K562 (cell line): ENCODE results near the gene ATP13A2.

ENCODE experiments used
- ATF4 ChIP-seq: fragments of 450-650 bp; formaldehyde crosslinking; IDR thresholded peaks from 2 replicates; pipeline ENCODE4 v1.4.0; 2022; ENCODE audit warnings: mild to moderate bottlenecking, moderate library complexity
- CEBPB ChIP-seq: fragments of 450-650 bp; IDR thresholded peaks from 2 replicates; pipeline ENCODE4 v1.6.1; 2016; ENCODE audit warnings: missing genetic modification characterization, missing compliant biosample characterization
- CTCF ChIP-seq, 3 experiments: IDR thresholded peaks in 2 of 3; conservative IDR thresholded peaks in 1 of 3; 2 replicates each; pipeline ENCODE4 v1.5.1; 2011 to 2012; ENCODE audit warnings: low read length in 3 of 3, mild to moderate bottlenecking in 3 of 3, control low read depth in 2 of 3, improper control_type of control experiment in 1 of 3, inconsistent platforms in 1 of 3, low read depth in 1 of 3, mixed read lengths in 1 of 3, moderate library complexity in 1 of 3; ENCODE audit not compliant: insufficient read depth in 2 of 3
- CUX1 ChIP-seq: fragments of 200-800 bp; sonication (Bioruptor generic); IDR thresholded peaks from 2 replicates; pipeline ENCODE4 v1.6.1; 2016; ENCODE audit warnings: missing genetic modification characterization, missing compliant biosample characterization
- ESRRB ChIP-seq: fragments of 250-450 bp; sonication (Bioruptor Pico); IDR thresholded peaks from 2 replicates; pipeline ENCODE4 v1.5.0; 2020; ENCODE audit warnings: mild to moderate bottlenecking, moderate library complexity, borderline replicate concordance
- GTF2F1 ChIP-seq: IDR thresholded peaks from 2 replicates; pipeline ENCODE4 v1.6.1; 2011; ENCODE audit warnings: low read depth, low read length, improper control_type of control experiment
- NFIC ChIP-seq: fragments of 450-650 bp; IDR thresholded peaks from 2 replicates; pipeline ENCODE4 v1.6.1; 2017; ENCODE audit warnings: mild to moderate bottlenecking, inconsistent platforms
- NRF1 ChIP-seq, 2 experiments: fragments of 450-650 bp; IDR thresholded peaks in 1 of 2; conservative IDR thresholded peaks in 1 of 2; 2 replicates each; pipeline ENCODE4 v1.6.1; 2014; ENCODE audit warnings: mild to moderate bottlenecking in 2 of 2
- PATZ1 ChIP-seq: fragments of 250-450 bp; sonication (Bioruptor Pico); IDR thresholded peaks from 2 replicates; pipeline ENCODE4 v1.5.0; 2020; ENCODE audit warnings: mild to moderate bottlenecking, borderline replicate concordance
- POLR2B ChIP-seq: fragments of 450-650 bp; IDR thresholded peaks from 2 replicates; pipeline ENCODE4 v1.6.1; 2018; ENCODE audit warnings: low read depth; ENCODE audit not compliant: partially characterized antibody
- RAD21 ChIP-seq, 2 experiments: fragments of 250-450 bp in 1 of 2; fragments of 450-650 bp in 1 of 2; sonication (Bioruptor Pico) in 1 of 2; formaldehyde crosslinking in 1 of 2; IDR thresholded peaks in 1 of 2; conservative IDR thresholded peaks in 1 of 2; 2 replicates each; pipeline versions ENCODE4 v1.4.0 to v1.8.0; 2020 to 2022; ENCODE audit warnings: mild to moderate bottlenecking in 2 of 2, moderate library complexity in 1 of 2
- SREBF2 ChIP-seq: sonication (generic); formaldehyde crosslinking; IDR thresholded peaks from 2 replicates; pipeline ENCODE4 v1.4.0; 2020; ENCODE audit warnings: mild to moderate bottlenecking, missing genetic modification reagents
- YY1 ChIP-seq, 3 experiments: IDR thresholded peaks; 2 replicates each; pipeline ENCODE4 v1.6.1; 2011; ENCODE audit warnings: low read length in 2 of 3, mild to moderate bottlenecking in 2 of 3, moderate library complexity in 2 of 3, borderline replicate concordance in 1 of 3, control low read depth in 1 of 3, low read depth in 1 of 3; ENCODE audit not compliant: insufficient read depth in 3 of 3, insufficient replicate concordance in 2 of 3, control insufficient read depth in 1 of 3, insufficient read length in 1 of 3; ENCODE audit errors: extremely low read depth in 1 of 3
- ZMIZ1 ChIP-seq, 2 experiments: fragments of 150-350 bp in 1 of 2; IDR thresholded peaks; 2 replicates each; pipeline ENCODE4 v1.6.1; 2012 to 2016; ENCODE audit warnings: low read depth in 2 of 2, low read length in 2 of 2, mild to moderate bottlenecking in 1 of 2, moderate library complexity in 1 of 2

- no peak for TF ChIP-seq RAD21 (CRISPR knock-in tag; conservative IDR thresholded peaks at IDR 0.05 in 1 of 2, IDR thresholded peaks at IDR 0.05 in 1 of 2)
- TF ChIP-seq CTCF (IDR thresholded peaks at IDR 0.05 in 2 of 3, conservative IDR thresholded peaks at IDR 0.05 in 1 of 3; ENCODE audit: insufficient read depth in 2 of 3, low read depth in 1 of 3, low read length in 3 of 3) = no peak
- TF ChIP-seq NRF1 (conservative IDR thresholded peaks at IDR 0.05 in 1 of 2, IDR thresholded peaks at IDR 0.05 in 1 of 2) = no peak
- TF ChIP-seq ZMIZ1 (IDR thresholded peaks at IDR 0.05; ENCODE audit: low read depth in 2 of 2, low read length in 2 of 2) = no peak
- no peak for TF ChIP-seq PATZ1 (CRISPR knock-in tag)
- no peak for TF ChIP-seq CUX1 (CRISPR knock-in tag)
- no peak for TF ChIP-seq YY1 (IDR thresholded peaks at IDR 0.05; ENCODE audit: borderline replicate concordance in 1 of 3, control insufficient read depth in 1 of 3, extremely low read depth in 1 of 3, insufficient read depth in 3 of 3, insufficient read length in 1 of 3, insufficient replicate concordance in 2 of 3, low read depth in 1 of 3, low read length in 2 of 3)
- TF ChIP-seq GTF2F1 = no peak
- TF ChIP-seq ATF4 = no peak
- TF ChIP-seq SREBF2 = no peak
- no peak for TF ChIP-seq NFIC
- no peak for TF ChIP-seq ESRRB (CRISPR knock-in tag)
- no peak for TF ChIP-seq POLR2B
- no peak for TF ChIP-seq CEBPB (tag)
Observed at GRCh38 chr1:16969057-16969611, 42.6 kb downstream of the ATP13A2 start.
